ENCODE measurements around the gene C10orf88.
"Not testable (repeated sequence)": the region's sequence is repeated elsewhere in the genome, so short reads cannot be mapped to it uniquely, and the experiment has no call there.

C10orf88 gene

DNA sequence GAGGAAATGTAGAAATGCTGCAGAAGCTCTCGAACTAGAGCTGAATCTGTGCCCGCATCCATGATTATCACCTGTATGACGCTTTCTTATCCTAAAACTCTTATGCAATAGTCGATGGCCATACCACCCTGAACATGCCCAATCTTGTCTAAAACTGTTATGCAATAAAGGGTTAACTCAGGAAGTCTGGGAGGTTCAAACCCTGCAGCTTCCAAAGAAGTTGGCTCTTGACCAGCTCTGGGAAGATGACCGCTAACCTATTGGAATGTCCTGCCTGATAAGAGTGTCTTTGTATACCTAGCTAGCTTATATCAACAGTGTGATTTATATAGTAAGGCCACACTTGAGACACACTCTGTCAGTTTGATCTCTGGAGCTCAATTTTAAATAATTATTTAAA lies 3.4 kb upstream of the C10orf88 start:
- DNase-seq (ENCODE audit: low spot score) = no peak

DNA sequence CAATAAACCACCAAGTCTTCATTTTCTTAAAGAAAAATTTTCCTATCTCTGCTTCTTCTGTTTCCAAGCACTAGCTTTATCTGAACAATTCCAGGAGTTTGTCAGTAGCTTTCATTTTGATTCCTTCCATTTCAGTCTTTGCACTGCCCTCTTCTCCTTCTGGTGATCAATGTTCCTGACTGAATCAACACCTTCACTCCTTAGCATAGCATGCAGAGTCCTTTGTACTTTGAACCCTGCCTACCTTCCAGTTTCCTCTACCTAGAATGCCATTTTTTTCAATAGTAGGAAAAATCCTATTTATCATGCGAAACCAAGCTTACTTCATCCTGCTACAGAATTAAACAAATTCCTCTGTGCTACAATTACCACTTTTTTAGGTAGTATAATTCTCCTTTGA lies 1.9 kb upstream of the C10orf88 start:
- DNase-seq (ENCODE audit: low spot score) = no peak

DNA sequence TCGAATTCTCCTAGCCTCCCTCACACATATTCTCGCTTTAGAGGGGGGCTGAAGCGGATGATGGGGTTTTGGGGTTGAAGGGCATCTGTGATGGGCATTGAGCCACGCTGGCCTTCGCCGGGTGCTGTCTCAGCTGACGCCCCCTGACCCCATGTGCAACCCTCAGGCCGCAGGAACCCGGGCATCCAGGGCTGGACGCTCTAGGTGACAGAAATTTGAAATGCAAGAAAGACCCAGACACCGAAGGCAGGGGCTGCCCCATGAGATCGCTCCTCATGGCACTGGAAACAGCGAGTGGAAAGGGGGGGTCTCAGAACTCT lies 664 bp upstream of the C10orf88 start:
- DNase-seq (ENCODE audit: low spot score) = no peak

DNA sequence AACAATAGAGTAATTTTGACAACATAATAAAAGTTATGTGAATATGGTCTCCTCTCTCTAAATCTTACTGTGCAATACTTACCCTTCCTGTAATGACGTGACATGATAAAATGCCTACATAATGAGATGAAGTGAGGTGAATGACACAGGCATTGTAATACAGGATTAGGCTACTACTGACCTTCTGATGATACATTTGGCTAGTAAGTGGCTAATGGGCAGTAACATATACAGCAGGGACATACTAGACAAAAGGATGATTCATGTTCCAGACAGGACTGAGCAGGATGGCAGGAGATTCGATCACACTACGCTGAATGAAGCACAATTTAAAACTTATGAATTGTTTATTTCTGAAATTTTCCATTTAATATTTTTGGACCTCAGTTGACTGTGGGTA lies 4.7 kb downstream of the C10orf88 start:
- DNase-seq (ENCODE audit: low spot score) = no peak

DNA sequence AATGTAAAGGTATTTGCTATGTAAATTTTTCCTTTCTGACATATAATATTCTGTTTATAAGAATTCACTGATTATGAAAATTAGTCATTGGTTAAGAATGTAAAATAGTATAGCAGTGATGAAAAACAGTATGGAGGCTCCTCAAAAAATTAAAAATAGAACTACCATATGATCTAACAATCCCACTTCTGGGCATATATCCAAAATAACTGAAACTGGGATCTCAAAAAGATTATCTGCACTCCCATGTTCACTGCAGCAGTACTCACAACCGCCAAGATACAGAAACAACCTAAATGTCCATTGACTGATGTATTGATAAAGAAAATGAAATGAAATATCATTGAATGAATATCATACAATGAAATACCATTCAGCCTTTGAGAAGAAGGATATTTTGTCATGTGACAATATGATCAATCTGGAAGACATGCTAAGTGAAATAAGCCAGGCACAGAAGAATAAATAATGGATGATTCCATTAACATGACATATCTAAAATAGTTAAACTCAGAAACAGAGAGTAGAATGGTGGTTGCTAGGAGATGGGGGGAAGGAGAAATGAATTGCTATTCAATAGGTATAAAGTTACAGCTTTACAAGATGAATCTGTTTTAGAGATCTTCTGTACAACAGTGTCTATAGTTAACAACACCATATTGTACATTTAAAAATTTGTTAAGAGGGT lies 14.0 kb downstream of the C10orf88 start:
- no peak for DNase-seq (ENCODE audit: low spot score)

DNA sequence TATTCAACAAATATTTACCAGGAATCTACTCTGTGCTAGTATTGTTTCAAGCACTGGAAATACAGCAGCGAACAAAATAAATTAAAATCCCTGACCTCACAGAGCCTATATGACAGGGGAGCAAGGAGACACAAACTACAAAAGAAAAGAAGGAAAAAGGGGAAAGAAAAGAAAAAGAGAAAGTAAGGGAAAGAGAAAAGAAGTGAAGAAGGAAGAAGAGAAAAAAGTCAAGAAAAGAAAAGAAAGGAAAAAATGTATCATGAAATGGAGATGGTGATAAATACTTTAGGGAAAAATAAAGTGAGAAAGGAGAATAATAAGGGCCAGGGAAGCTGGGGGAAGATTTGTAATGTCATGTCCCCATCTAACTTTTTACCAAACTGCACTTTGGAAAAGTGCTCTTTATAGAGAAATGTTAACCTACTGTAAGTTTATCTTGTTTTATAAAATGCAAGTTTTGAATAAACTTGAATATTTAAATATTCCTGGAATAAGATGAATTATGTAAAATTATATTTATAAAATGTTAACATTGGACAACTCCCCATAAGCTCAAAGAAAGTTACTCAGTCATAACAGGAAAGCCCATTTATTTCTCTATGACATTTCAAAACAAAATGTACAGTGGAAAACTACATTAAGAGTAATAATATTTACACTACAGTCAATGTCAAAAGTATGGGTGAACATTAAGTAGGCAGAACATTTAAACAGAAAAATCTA lies 14.7 kb downstream of the C10orf88 start:
- no peak for DNase-seq (ENCODE audit: low spot score)

DNA sequence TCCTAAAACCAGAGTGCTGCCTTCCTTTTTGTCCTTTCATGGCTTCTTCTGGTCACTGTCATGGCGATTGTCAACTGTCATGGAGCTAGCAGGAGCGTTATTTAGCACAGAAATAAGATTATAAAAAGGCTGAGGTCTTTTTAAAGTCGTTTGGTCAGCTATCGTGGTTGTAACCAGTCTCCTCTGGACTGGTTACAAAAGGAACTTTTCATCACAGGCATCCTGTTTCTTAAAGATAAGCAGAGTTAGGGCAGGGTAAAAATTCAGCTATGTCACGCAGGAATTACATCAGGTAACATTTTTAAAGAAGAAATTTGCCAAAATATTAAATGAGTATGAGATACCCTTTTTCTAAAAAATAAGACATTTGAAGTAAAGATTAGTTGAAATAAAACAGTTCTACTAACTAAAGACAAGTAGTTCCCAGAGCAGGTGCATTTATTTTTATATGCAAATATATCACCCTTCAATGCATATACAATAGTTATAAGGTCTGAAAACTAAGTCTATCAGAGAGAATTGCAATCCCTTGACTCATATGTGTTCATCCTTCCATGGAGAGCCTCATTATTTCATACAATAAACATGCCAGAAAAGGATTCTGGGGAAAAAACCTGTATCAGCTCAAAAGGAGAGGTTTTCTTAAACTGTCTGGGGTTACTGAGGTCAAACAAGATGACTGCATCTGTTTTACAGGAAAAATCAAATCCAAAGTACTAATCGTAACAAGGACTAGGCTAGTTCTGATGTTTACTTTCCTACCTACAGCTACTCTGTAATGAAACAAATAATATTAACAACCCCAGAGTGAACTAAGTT lies 22.7 kb downstream of the C10orf88 start:
- DNase-seq (ENCODE audit: low spot score) = peak; percentile 66

DNA sequence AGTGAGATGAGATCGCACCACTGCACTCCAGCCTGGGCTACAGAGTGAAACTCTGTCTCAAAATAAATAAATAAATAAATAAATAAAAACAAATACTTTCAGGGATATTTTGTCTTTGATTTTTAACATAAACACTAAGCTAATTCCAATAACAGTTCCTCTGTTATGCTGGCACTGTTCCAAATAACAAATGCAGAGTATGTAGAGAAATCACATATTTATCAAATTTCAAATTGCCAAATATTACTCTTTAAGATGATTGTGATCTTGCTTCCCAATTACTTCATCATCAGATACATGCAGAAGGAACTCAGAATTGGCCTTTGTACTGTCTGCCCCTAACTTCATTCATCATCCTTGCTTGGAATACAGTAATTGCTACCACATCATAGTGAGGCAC lies 23.9 kb downstream of the C10orf88 start:
- DNase-seq (ENCODE audit: low spot score) = no peak

DNA sequence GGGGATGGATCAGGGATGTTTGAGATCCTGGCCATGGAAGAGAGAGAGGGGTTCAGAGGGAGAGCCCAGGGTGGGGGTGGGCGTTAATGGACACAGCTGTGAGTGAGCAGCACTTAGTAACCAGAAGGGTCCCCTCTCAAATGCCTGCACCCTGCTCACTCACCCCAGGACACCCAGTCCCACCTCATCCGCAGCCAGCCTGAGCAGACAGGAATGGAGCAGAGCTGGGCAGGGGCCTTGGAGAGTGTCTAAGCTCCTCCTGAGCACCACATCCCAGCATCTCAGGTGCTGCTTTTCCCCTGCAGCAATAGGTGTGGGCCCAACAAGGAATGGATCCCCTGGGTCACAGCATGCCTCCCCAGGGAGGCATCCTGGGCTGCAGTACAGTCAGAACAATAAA lies 38.3 kb downstream of the C10orf88 start:
- DNase-seq (ENCODE audit: low spot score) = no peak

DNA sequence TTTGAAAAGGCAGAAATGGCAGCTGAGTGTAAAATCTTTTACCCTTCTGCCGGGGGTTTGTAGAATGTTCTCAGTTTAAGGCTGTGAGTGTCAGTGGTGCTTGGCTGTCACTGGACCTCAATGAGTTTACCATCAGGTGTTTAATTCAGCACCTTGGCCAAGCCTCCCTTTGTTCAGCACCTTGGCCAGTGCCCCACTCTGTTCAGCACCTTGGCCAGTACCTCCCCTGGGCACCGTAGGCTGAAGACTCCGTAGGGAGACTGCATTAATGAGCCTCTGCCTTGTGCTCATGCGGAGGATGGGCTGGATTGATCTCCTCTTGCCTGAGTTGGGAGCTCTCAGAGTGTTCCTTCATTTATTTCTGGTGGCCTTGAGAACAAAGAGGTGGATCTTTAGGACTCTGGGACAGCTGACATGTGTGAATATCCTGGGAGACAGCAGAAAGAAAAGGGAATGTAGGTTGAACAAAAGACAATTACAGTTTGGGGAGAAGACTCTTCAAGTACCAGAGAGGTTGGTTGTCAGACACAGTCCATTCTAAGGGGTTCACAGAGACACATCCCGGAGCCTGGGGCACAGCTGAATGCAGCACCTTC lies 42.0 kb downstream of the C10orf88 start:
- peak; percentile 36 for DNase-seq (ENCODE audit: low spot score)

DNA sequence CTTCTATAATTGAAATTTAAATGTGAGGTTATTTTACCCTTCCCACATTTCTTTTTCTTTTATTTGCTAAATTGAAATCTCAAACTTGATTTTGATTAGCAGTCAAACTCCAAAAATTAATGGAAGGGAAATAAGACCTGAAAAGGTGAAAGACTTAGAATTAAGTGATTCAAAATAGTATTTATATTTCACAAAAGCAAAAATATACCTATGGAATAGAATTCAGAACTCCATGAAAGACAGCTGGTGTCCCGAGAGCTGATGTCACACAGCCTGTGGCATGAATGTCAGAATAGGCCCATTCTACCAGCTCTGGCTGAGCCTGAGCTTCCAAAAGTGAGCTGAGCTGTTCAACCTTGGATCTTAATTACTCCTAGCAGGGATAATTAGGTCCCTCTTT lies 43.7 kb downstream of the C10orf88 start, which contains the start of gene FAM24A:
Gene FAM24A (plus strand): TSS at position 301 of the 400 bp plus-strand sequence. CDS start 1,025 bp downstream, outside the sequence.
- DNase-seq (ENCODE audit: low spot score) = no peak

DNA sequence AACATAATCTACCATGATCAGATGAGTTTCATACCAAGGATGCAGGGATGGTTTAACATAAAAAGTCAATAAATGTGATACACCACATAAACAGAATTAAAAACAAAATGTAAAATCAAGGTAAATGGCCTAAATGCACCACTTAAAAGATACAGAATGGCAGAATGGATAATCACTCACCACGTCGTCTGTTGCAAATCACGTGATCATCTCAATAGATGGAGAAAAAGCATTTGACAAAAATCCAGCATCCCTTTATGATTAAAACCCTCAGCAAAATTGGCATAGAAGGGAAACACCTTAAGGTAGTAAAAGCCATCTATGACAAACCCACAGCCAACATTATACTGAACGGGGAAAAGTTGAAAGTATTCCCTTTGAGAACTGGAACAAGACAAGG lies 50.2 kb downstream of the C10orf88 start:
- not testable (repeated sequence) for DNase-seq (ENCODE audit: low spot score)

DNA sequence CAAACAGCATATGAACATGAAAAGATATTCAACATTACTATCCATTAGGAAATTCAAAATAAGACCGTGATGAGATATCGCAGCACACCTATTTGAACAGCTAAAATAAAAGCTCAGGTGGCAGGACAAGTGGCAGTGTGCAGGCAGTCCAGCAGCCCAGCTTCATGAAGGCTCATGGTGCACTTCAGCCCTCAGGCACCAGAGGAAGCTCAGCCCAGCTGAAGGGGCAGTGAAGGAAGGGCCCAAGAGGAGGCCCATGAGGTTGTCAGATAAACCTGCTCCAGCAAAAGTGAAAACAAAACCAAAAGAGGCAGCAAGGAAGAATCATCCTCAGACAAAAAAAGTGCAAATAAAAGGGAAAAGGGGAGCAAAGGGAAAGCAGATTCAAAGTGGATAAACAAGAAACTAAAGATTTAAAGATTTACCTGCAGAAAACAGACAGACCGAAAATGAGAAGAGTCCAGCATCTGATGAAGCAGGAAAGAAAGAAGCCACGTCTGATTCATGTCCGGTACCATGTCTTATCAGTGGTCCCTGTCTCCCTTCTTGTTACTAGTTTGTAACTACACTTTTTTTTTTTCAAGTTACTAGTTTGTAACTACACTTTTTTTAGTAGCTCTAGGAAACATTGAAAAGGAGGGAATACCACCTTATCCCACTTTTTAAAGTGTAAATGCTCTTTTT lies 59.6 kb downstream of the C10orf88 start:
- no peak for DNase-seq (ENCODE audit: low spot score)

DNA sequence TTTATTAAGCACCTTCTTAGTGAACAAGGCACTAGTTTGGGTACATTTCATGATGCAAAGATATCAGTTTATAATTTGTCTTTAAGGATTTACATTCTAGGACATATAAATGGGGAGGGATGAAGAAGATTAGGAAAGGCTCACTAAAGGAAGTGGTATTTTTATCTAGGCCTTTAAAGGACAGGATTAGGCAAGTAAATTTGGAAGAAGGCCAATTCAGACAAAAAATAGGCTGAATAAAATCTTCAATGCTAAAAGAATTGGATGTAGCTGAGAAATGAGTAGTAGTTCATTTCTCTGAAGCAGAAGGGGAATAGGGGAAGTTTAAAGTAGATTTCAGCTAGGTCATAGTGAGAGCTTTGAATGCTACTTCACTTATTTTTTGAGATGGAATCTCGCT lies 69.9 kb downstream of the C10orf88 start:
- DNase-seq (ENCODE audit: low spot score) = no peak

DNA sequence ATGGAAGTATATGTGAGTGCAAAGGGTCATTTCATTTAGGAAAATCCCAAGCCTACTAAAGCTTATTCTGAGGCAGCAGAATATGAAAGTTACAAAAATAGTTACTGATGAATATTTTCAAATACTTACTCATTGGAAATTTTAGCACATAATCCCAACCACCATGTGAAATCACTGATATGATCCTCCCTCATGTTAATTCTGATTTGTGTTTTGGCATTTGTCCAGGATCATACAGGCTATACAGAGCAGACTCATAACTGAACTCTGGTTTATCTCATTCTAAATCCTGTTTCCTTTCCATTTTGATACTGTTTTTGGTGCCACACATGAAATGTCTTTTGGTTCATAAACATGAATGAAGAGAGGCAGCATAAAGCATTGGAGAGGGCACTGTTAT lies 71.3 kb downstream of the C10orf88 start:
- DNase-seq (ENCODE audit: low spot score) = no peak

Measured in hematopoietic multipotent progenitor cell treated with erythropoietin and hydrocortisone succinate and interleukin-3 and kit ligand, for 17 days (in vitro differentiated cells).